Ovary (tissue), 9 donors: ENCODE measurements around the gene FIGN. TPM values are rescaled to one million over a fixed set of nuclear protein-coding genes. Genes with fewer than 3 reads are reported as not detected.

Experiments used
- DNase-seq, 5 donors: peaks; one replicate each; pipeline ENCODE4 v3.0.0-alpha.2; 2019 to 2020
- H3K27ac ChIP-seq, 2 donors: fragments of 200-600 bp; one replicate each; pipeline versions ENCODE4 v1.5.1 to v1.8.0; 2019 to 2022
- H3K27me3 ChIP-seq: fragments of 200-600 bp; one replicate; pipeline ENCODE4 v1.8.0; 2022
- H3K36me3 ChIP-seq: fragments of 200-600 bp; sonication (generic); one replicate; pipeline ENCODE4 v1.5.1; 2019
- H3K4me1 ChIP-seq: one replicate; pipeline ENCODE4 v1.8.1; 2013; ENCODE audit warnings: mild to moderate bottlenecking, moderate library complexity; ENCODE audit not compliant: insufficient read depth
- H3K4me3 ChIP-seq: fragments of 200-600 bp; sonication (generic); one replicate; pipeline ENCODE4 v1.5.1; 2017
- H3K9me3 ChIP-seq, 2 donors: fragments of 200-600 bp in 1 of 2; sonication (generic) in 1 of 2; one replicate each; pipeline versions ENCODE4 v1.5.1 to v1.8.1; 2013 to 2019; ENCODE audit warnings: mild to moderate bottlenecking in 1 of 2, moderate library complexity in 1 of 2
- EP300 ChIP-seq: sonication (generic); formaldehyde crosslinking; IDR thresholded peaks from one replicate; pipeline ENCODE4 v1.6.1; 2017; ENCODE audit warnings: antibody characterized with exemption
- POLR2A ChIP-seq: fragments of 450-650 bp; IDR thresholded peaks from one replicate; pipeline ENCODE4 v1.6.1; 2017; ENCODE audit warnings: antibody characterized with exemption, mild to moderate bottlenecking, moderate library complexity
- WGBS, 3 donors: extraction: QIAGEN DNeasy Blood & Tissue Kit in 1 of 3; methylation state at CpG; one replicate each; pipeline versions ENCODE4 v1.1.5 to v1.1.7; 2013 to 2017; 5-methylcytosine and 5-hydroxymethylcytosine counted together
- intact Hi-C, 4 donors: fragments of 100-400 bp; cut with DNase I; formaldehyde crosslinking; loops; one replicate each; pipeline versions ENCODE4 v1.11.0 to v1.15.1; 2022 to 2023
- polyA plus RNA-seq, 2 donors: library from polyadenylated mRNA; stranded (reverse); fragments of 200-250 nt in 1 of 2; fragments of 350-450 nt in 1 of 2; fragmentation: Illumina TruSeq in 1 of 2; extraction: RNeasy Lipid Tissue Mini Kit (QIAGEN cat#74804) in 1 of 2; gene quantifications; one replicate each; pipeline ENCODE4 v1.2.3, GENCODE V29; 2013 to 2014
- total RNA-seq, 7 donors: library from RNA; depleted of rRNA in 2 of 7; stranded (reverse); fragments of >200 nt in 2 of 7; fragmentation: NEBNext Ultra II Directional in 3 of 7; extraction: Animal tissue kit (Norgen Biotek cat#: 25700) in 3 of 7; gene quantifications; one replicate each; pipeline versions ENCODE4 v1.1.0 to v1.2.4, GENCODE V29; 2016 to 2023
- TF ChIP-seq, protein P1 (sequence below), 3 donors: fragments of 450-650 bp in 2 of 3; fragments of 200-600 bp in 1 of 3; IDR thresholded peaks; one replicate each; pipeline versions ENCODE4 v1.5.1 to v1.8.0; 2016 to 2022; ENCODE audit warnings: antibody characterized with exemption in 3 of 3, mild to moderate bottlenecking in 1 of 3
- donor health status: DM: no; HTN: no; CAD: no; lungs with moderate emphysema.
- donor health status: DM: no; HTN: no; CAD: no.
- donor health status: Bipolar disorder and iron deficiency.
- donor health status: DM: yes; HTN: yes; CAD: no.
- donor health status: DM: no; HTN: no; CAD: no.
- donor health status: DM: yes; HTN: yes; CAD: no.

FIGN gene
- total and polyA plus RNA-seq, 9 donors, result 2.4 to 15.5 (median 8.9) TPM

- 92 to 95% (median 92%) methylated on average over 2 of the region's 2 CpGs for WGBS, 3 donors
- Histone ChIP-seq H3K27me3 (no peaks in the 10 kb centered on the region), H3K4me3 (no peak overlapping the region), H3K36me3 (no peaks in the 10 kb centered on the region), H3K27ac (no peak overlapping the region), H3K9me3 (no peaks in the 10 kb centered on the region), H3K4me1 (no peaks in the 10 kb centered on the region)
- TF ChIP-seq, protein P1, sequence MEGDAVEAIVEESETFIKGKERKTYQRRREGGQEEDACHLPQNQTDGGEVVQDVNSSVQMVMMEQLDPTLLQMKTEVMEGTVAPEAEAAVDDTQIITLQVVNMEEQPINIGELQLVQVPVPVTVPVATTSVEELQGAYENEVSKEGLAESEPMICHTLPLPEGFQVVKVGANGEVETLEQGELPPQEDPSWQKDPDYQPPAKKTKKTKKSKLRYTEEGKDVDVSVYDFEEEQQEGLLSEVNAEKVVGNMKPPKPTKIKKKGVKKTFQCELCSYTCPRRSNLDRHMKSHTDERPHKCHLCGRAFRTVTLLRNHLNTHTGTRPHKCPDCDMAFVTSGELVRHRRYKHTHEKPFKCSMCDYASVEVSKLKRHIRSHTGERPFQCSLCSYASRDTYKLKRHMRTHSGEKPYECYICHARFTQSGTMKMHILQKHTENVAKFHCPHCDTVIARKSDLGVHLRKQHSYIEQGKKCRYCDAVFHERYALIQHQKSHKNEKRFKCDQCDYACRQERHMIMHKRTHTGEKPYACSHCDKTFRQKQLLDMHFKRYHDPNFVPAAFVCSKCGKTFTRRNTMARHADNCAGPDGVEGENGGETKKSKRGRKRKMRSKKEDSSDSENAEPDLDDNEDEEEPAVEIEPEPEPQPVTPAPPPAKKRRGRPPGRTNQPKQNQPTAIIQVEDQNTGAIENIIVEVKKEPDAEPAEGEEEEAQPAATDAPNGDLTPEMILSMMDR (IDR thresholded peaks at IDR 0.05), result no peak
- TF ChIP-seq POLR2A (no peak), EP300 (no peak)
- DNase-seq, result no peak
- intact Hi-C loops, result no loop called here
These were observed 26.5 kb downstream of the FIGN start for GRCh38 chr2:163709270-163709669.

- TF ChIP-seq POLR2A (no peak), EP300 (no peak)
- TF ChIP-seq, protein P1 (IDR thresholded peaks at IDR 0.05), result no peak
These were observed 27.5 kb downstream of the FIGN start for GRCh38 chr2:163708265-163708664.

GRCh38 chr2:163703386-163703785, 32.4 kb downstream of the FIGN start:
- WGBS, 3 donors, result 89 to 97% (median 92%) methylated on average over 1 of the region's 1 CpG
- intact Hi-C loops, result no loop called here
- Histone ChIP-seq H3K4me1 (peaks cover 3% of the 10 kb centered on the region), H3K4me3 (no peak overlapping the region), H3K27me3 (no peaks in the 10 kb centered on the region), H3K27ac (no peak overlapping the region), H3K9me3 (no peaks in the 10 kb centered on the region), H3K36me3 (no peaks in the 10 kb centered on the region)
- DNase-seq, result no peak
- no peak for TF ChIP-seq EP300
- TF ChIP-seq POLR2A, result no peak
- TF ChIP-seq, protein P1 (IDR thresholded peaks at IDR 0.05), result no peak

More at GRCh38 chr2:163708265-163708664, 27.5 kb downstream of the FIGN start:
- Histone ChIP-seq H3K4me3 (no peak overlapping the region), H3K27me3 (no peaks in the 10 kb centered on the region), H3K27ac (no peak overlapping the region), H3K36me3 (no peaks in the 10 kb centered on the region), H3K4me1 (no peaks in the 10 kb centered on the region), H3K9me3 (no peaks in the 10 kb centered on the region)
- 97 to 98% (median 97%) methylated on average over 4 of the region's 4 CpGs for WGBS, 3 donors
- intact Hi-C loops, result no loop called here
- DNase-seq, result no peak

DNA sequence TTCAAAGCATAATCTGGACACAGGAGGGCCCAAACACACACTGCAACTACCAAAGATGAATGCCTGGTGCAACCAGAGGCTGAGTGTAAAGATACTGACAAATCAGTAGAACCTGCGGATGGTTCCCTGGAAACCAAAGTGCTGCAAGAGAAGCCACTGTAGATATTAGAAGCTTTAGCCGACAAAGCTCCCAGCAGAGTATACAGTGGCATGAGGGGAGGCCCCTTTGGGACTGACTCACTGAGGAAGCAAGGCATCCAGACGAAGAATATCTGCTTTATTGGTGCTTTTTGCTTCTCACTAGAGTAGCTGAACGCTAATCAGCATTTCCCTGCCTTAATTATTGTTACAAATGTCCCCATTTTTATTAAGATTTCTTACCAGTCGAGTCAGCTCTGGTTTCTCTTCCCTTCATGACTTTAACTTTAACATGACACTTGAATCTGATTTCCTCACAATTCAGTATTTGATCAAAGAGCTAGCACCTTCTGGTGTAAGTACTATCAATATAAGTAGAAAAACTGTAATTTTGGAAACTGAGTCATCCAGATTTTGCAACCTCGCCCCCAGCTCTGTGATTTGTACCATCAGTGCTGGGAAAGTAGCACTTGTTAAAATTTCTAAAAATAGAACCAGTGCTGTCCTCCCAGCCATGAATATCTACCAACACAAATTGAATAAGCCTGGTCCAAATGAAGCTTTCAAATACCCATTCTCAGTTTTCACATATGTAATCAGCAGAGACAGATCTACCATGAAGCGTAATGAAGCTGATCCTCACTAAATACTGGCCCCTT, 34.2 kb downstream of the FIGN start:
- Histone ChIP-seq H3K27ac (no peak overlapping the region), H3K4me3 (no peak overlapping the region), H3K9me3 (no peaks in the 10 kb centered on the region), H3K4me1 (peaks cover 3% of the 10 kb centered on the region), H3K36me3 (no peaks in the 10 kb centered on the region), H3K27me3 (no peaks in the 10 kb centered on the region)
- DNase-seq, result no peak
- TF ChIP-seq EP300, result no peak
- TF ChIP-seq, protein P1 (IDR thresholded peaks at IDR 0.05), result no peak
- no peak for TF ChIP-seq POLR2A
- intact Hi-C loops, result no loop called here
- WGBS, 3 donors, result 80 to 91% (median 83%) methylated on average over 7 of the region's 7 CpGs
